Mesodermal cell (in vitro differentiated cells): ENCODE measurements around the gene GJA1.
A peak's percentile ranks its signal among the peaks of the same experiment; 100 is the strongest.

Experiments used
- H3K27ac ChIP-seq: 2 replicates; pipeline ENCODE4 v1.7.0; 2013; ENCODE audit warnings: mild to moderate bottlenecking, low read depth, low read length, moderate library complexity; ENCODE audit not compliant: severe bottlenecking
- H3K36me3 ChIP-seq: 2 replicates; pipeline ENCODE4 v1.7.1; 2013; ENCODE audit warnings: mild to moderate bottlenecking, low read length, moderate library complexity; ENCODE audit not compliant: control insufficient read depth, insufficient read depth
- H3K4me1 ChIP-seq: one replicate; pipeline ENCODE4 v1.7.1; 2013; ENCODE audit warnings: mild to moderate bottlenecking, low read length; ENCODE audit not compliant: insufficient read depth, control insufficient read depth, poor library complexity, severe bottlenecking
- H3K4me3 ChIP-seq: 2 replicates; pipeline ENCODE4 v1.7.0; 2013; ENCODE audit warnings: low read length, control low read depth, mild to moderate bottlenecking; ENCODE audit not compliant: insufficient read depth, poor library complexity, severe bottlenecking; ENCODE audit errors: extremely low read depth
- H3K9me3 ChIP-seq: 2 replicates; pipeline ENCODE4 v1.7.1; 2013; ENCODE audit warnings: mild to moderate bottlenecking, low read length, moderate library complexity; ENCODE audit not compliant: control insufficient read depth
- whole genome bisulfite sequencing, 2 experiments: methylation state at CpG; one replicate each; pipeline ENCODE4 v1.1.5; 2013; ENCODE audit warnings: missing lambda C conversion rate in 2 of 2; ENCODE audit not compliant: insufficient coverage in 2 of 2; 5-methylcytosine and 5-hydroxymethylcytosine counted together

GJA1 gene

GRCh38 chr6:121450242-121450641, 14.8 kb downstream of the GJA1 start:
- Histone ChIP-seq H3K9me3 (no peaks in the 10 kb centered on the region), H3K36me3 (peaks cover 38% of the 10 kb centered on the region), H3K4me3 (no peak overlapping the region), H3K4me1 (no peaks in the 10 kb centered on the region), H3K27ac (no peak overlapping the region)
- 93 to 96% methylated on average over 9 to 10 of the region's 11 CpGs for WGBS, 2 experiments

- peaks cover 30% of the 10 kb centered on the region for H3K36me3 ChIP-seq
- no peaks in the 10 kb centered on the region for H3K4me1 ChIP-seq
- no peak overlapping the region for H3K27ac ChIP-seq
- no peak overlapping the region for H3K4me3 ChIP-seq
- H3K9me3 ChIP-seq, result no peaks in the 10 kb centered on the region
These were observed 15.8 kb downstream of the GJA1 start for GRCh38 chr6:121451250-121451649.

- Histone ChIP-seq H3K27ac (no peak overlapping the region), H3K4me3 (no peak overlapping the region), H3K4me1 (no peaks in the 10 kb centered on the region), H3K9me3 (no peaks in the 10 kb centered on the region), H3K36me3 (peaks cover 11% of the 10 kb centered on the region)
- WGBS, 2 experiments, result 100% methylated on average over 2 of the region's 5 CpGs
These were observed 17.7 kb downstream of the GJA1 start for GRCh38 chr6:121453191-121453590.

- no peaks in the 10 kb centered on the region for H3K36me3 ChIP-seq
- H3K27ac ChIP-seq, result no peak overlapping the region
- H3K9me3 ChIP-seq, result no peaks in the 10 kb centered on the region
- no peaks in the 10 kb centered on the region for H3K4me1 ChIP-seq
- no peak overlapping the region for H3K4me3 ChIP-seq
- WGBS, 2 experiments, result 85 to 100% methylated on average over 1 to 2 of the region's 2 CpGs
These were observed 24.7 kb downstream of the GJA1 start for GRCh38 chr6:121460170-121460569.

- H3K4me1 ChIP-seq, result no peaks in the 10 kb centered on the region
These were observed 27.6 kb downstream of the GJA1 start for GRCh38 chr6:121463087-121463486.

GRCh38 chr6:121465101-121465500, 29.7 kb downstream of the GJA1 start:
- no peak overlapping the region for H3K4me3 ChIP-seq
- no peak overlapping the region for H3K27ac ChIP-seq
- H3K9me3 ChIP-seq, result no peaks in the 10 kb centered on the region
- H3K4me1 ChIP-seq, result no peaks in the 10 kb centered on the region
- 97% methylated on average over 3 to 4 of the region's 6 CpGs for WGBS, 2 experiments
- no peaks in the 10 kb centered on the region for H3K36me3 ChIP-seq

More at GRCh38 chr6:121463087-121463486, 27.6 kb downstream of the GJA1 start:
- WGBS, 2 experiments, result 100% methylated on average over 1 of the region's 3 CpGs
- no peaks in the 10 kb centered on the region for H3K9me3 ChIP-seq
- H3K4me3 ChIP-seq, result no peak overlapping the region
- H3K27ac ChIP-seq, result no peak overlapping the region
- no peaks in the 10 kb centered on the region for H3K36me3 ChIP-seq

GRCh38 chr6:121479486-121480098, 44.1 kb downstream of the GJA1 start:
- no peak overlapping the region for H3K27ac ChIP-seq
- no peaks in the 10 kb centered on the region for H3K9me3 ChIP-seq
- no peak overlapping the region for H3K4me3 ChIP-seq
- 94 to 96% methylated on average over 16 to 19 of the region's 21 CpGs for WGBS, 2 experiments
- H3K4me1 ChIP-seq, result no peaks in the 10 kb centered on the region
- H3K36me3 ChIP-seq, result no peaks in the 10 kb centered on the region

- no peak overlapping the region for H3K27ac ChIP-seq
- H3K36me3 ChIP-seq, result no peaks in the 10 kb centered on the region
- H3K4me1 ChIP-seq, result no peaks in the 10 kb centered on the region
- 88 to 94% methylated on average over 14 to 16 of the region's 18 CpGs for WGBS, 2 experiments
- no peak overlapping the region for H3K4me3 ChIP-seq
- no peaks in the 10 kb centered on the region for H3K9me3 ChIP-seq
These were observed 44.8 kb downstream of the GJA1 start for GRCh38 chr6:121480099-121480713.

GRCh38 chr6:121482004-121482693, 46.7 kb downstream of the GJA1 start:
- WGBS, 2 experiments, result 89 to 94% methylated on average over 1 to 5 of the region's 6 CpGs
- no peaks in the 10 kb centered on the region for H3K36me3 ChIP-seq
- no peak overlapping the region for H3K27ac ChIP-seq

GRCh38 chr6:121482751-121483150, 47.3 kb downstream of the GJA1 start:
- Histone ChIP-seq H3K36me3 (no peaks in the 10 kb centered on the region), H3K4me1 (no peaks in the 10 kb centered on the region), H3K27ac (no peak overlapping the region)

More at GRCh38 chr6:121482004-121482693, 46.7 kb downstream of the GJA1 start:
- no peaks in the 10 kb centered on the region for H3K4me1 ChIP-seq
- H3K9me3 ChIP-seq, result no peaks in the 10 kb centered on the region
- H3K4me3 ChIP-seq, result no peak overlapping the region

GRCh38 chr6:121485359-121485811, 49.9 kb downstream of the GJA1 start:
- Histone ChIP-seq H3K4me3 (no peak overlapping the region), H3K9me3 (no peaks in the 10 kb centered on the region), H3K36me3 (no peaks in the 10 kb centered on the region), H3K27ac (peak overlapping the region; percentile 55), H3K4me1 (peaks cover 4% of the 10 kb centered on the region)
- 14 to 60% methylated on average over 1 to 2 of the region's 2 CpGs for WGBS, 2 experiments

More at GRCh38 chr6:121482751-121483150, 47.3 kb downstream of the GJA1 start:
- Histone ChIP-seq H3K4me3 (no peak overlapping the region), H3K9me3 (no peaks in the 10 kb centered on the region)
